NCI-H2081 (cell line): ENCODE data around the gene CYGB.
"Not testable (repeated sequence)": the region's sequence is repeated elsewhere in the genome, so short reads cannot be mapped to it uniquely, and the experiment has no call there.

Source experiments
- DNase-seq, 2 experiments: peaks; one replicate each; lab custom pipeline; 2025; lab: John Stamatoyannopoulos, UW

The CYGB gene

GRCh38 chr17:76567634-76568432, 30.3 kb upstream of the CYGB start:
- DNase-seq: no peak

- DNase-seq: no peak
Observed at GRCh38 chr17:76566988-76567431, 29.5 kb upstream of the CYGB start.

GRCh38 chr17:76566613-76566943, 29.1 kb upstream of the CYGB start:
- no peak for DNase-seq

GRCh38 chr17:76565728-76566612, 28.5 kb upstream of the CYGB start:
- no peak for DNase-seq

GRCh38 chr17:76564991-76565727, 27.6 kb upstream of the CYGB start:
- DNase-seq: peak in 1 of 2 experiments; percentile 32

- DNase-seq: not testable (repeated sequence)
Observed at GRCh38 chr17:76563359-76563758, 25.9 kb upstream of the CYGB start.

GRCh38 chr17:76562734-76563148, 25.2 kb upstream of the CYGB start:
- no peak for DNase-seq

- no peak for DNase-seq
Observed at GRCh38 chr17:76561799-76562268, 24.3 kb upstream of the CYGB start.

- DNase-seq: no peak
Observed at GRCh38 chr17:76561332-76561731, 23.8 kb upstream of the CYGB start.

GRCh38 chr17:76560877-76561221, 23.3 kb upstream of the CYGB start:
- DNase-seq: no peak

- no peak for DNase-seq
Observed at GRCh38 chr17:76560036-76560876, 22.7 kb upstream of the CYGB start.

GRCh38 chr17:76559460-76559859, 22.0 kb upstream of the CYGB start:
- DNase-seq: not testable (repeated sequence)

- peak; percentile 22 to 68 for DNase-seq
Observed at GRCh38 chr17:76558198-76559095, 20.9 kb upstream of the CYGB start.

GRCh38 chr17:76557368-76558197, 20.1 kb upstream of the CYGB start:
- DNase-seq: peak; percentile 98

- peak in 1 of 2 experiments; percentile 45 for DNase-seq
Observed at GRCh38 chr17:76556765-76557367, 19.4 kb upstream of the CYGB start.

GRCh38 chr17:76554131-76554530, 16.6 kb upstream of the CYGB start:
- no peak for DNase-seq

- DNase-seq: no peak
Observed at GRCh38 chr17:76553178-76553908, 15.8 kb upstream of the CYGB start.

GRCh38 chr17:76551685-76552084, 14.2 kb upstream of the CYGB start:
- peak in 1 of 2 experiments; percentile 45 for DNase-seq
